Measurements from ENCODE around the gene ISCU.

Gene ISCU

GRCh38 chr12:108591267-108591980, 29.0 kb downstream of the ISCU start:
- DNase-seq = no peak

GRCh38 chr12:108592033-108592909, 29.9 kb downstream of the ISCU start:
- DNase-seq = no peak

GRCh38 chr12:108594323-108594903, 32.0 kb downstream of the ISCU start:
- no peak for DNase-seq

- DNase-seq = no peak
These were observed 32.7 kb downstream of the ISCU start for GRCh38 chr12:108594960-108595710.

- DNase-seq = no peak
These were observed 33.6 kb downstream of the ISCU start for GRCh38 chr12:108595711-108596647.

- peak; percentile 32 for DNase-seq
These were observed 34.6 kb downstream of the ISCU start for GRCh38 chr12:108596854-108597558.

- DNase-seq = peak; percentile 85
These were observed 35.4 kb downstream of the ISCU start, which contains the start of gene TMEM119 for GRCh38 chr12:108597559-108598471. Gene TMEM119 (minus strand): TSS chr12:108598084. CDS start chr12:108592383, 5,701 bp downstream.

- no peak for DNase-seq
These were observed 36.3 kb downstream of the ISCU start for GRCh38 chr12:108598553-108599250.

GRCh38 chr12:108599541-108599940, 37.1 kb downstream of the ISCU start:
- DNase-seq = no peak

- DNase-seq = no peak
These were observed 37.7 kb downstream of the ISCU start for GRCh38 chr12:108599948-108600701.

GRCh38 chr12:108600702-108601007, 38.3 kb downstream of the ISCU start:
- DNase-seq = no peak

- no peak for DNase-seq
These were observed 39.9 kb downstream of the ISCU start for GRCh38 chr12:108602209-108602705.

- DNase-seq = no peak
These were observed 40.7 kb downstream of the ISCU start for GRCh38 chr12:108602976-108603704.

- DNase-seq = no peak
These were observed 41.3 kb downstream of the ISCU start for GRCh38 chr12:108603743-108604142.

- DNase-seq = no peak
These were observed 42.0 kb downstream of the ISCU start for GRCh38 chr12:108604208-108604941.

GRCh38 chr12:108605000-108605689, 42.7 kb downstream of the ISCU start:
- no peak for DNase-seq
